Left lung (tissue), 10 donors: ENCODE results near the gene MARK3. TPM values are rescaled to one million over a fixed set of nuclear protein-coding genes. Genes with fewer than 3 reads are reported as not detected.
A peak's percentile ranks its signal among the peaks of the same experiment; 100 is the strongest.

Experiments
- ATAC-seq: fragments of 200-7000 bp; cut with Tn5 transposase; one replicate; pipeline ENCODE4 v1.9.1; 2020; ENCODE audit warnings: moderate library complexity
- DNase-seq, 4 donors: peaks; one replicate each; pipeline ENCODE4 v3.0.0-alpha.2; 2013 to 2020
- H3K27ac ChIP-seq, 2 donors: fragments of 200-600 bp; sonication (generic) in 1 of 2; one replicate each; pipeline versions ENCODE4 v1.5.0 to v1.8.0; 2020 to 2021
- H3K27me3 ChIP-seq, 2 donors: fragments of 200-600 bp; sonication (generic) in 1 of 2; one replicate each; pipeline versions ENCODE4 v1.5.0 to v1.8.0; 2020 to 2021
- H3K36me3 ChIP-seq, 2 donors: fragments of 200-600 bp; sonication (generic) in 1 of 2; one replicate each; pipeline versions ENCODE4 v1.5.0 to v1.8.0; 2020 to 2021
- H3K4me1 ChIP-seq, 2 donors: fragments of 200-600 bp; one replicate each; pipeline ENCODE4 v1.8.0; 2021
- H3K4me3 ChIP-seq, 2 donors: fragments of 200-600 bp; sonication (generic) in 1 of 2; one replicate each; pipeline versions ENCODE4 v1.5.0 to v1.8.0; 2020 to 2021; ENCODE audit warnings: mild to moderate bottlenecking in 1 of 2
- H3K9me3 ChIP-seq, 2 donors: fragments of 200-600 bp; sonication (generic) in 1 of 2; one replicate each; pipeline versions ENCODE4 v1.5.0 to v1.8.0; 2020 to 2021
- CTCF ChIP-seq, 2 donors: fragments of 200-600 bp; sonication (generic) in 1 of 2; IDR thresholded peaks; one replicate each; pipeline versions ENCODE4 v1.5.0 to v1.8.0; 2021; ENCODE audit warnings: antibody characterized with exemption in 2 of 2
- intact Hi-C, 2 donors: fragments of 100-400 bp; cut with DNase I; formaldehyde crosslinking; loops; one replicate each; pipeline versions ENCODE4 v1.11.2 to v1.14.2; 2022
- polyA plus RNA-seq, 6 donors: library from polyadenylated mRNA; unstranded; fragments of 120-200 nt; gene quantifications; one replicate each; pipeline ENCODE4 v1.2.1, GENCODE V29; 2013; ENCODE audit not compliant: insufficient read length in 6 of 6
- total RNA-seq, 2 donors: library from RNA; stranded (reverse); fragmentation: NEBNext Ultra II Directional; extraction: Animal tissue kit (Norgen Biotek cat#: 25700); gene quantifications; one replicate each; pipeline ENCODE4 v1.2.1, GENCODE V29; 2021
- donor health status: DM: no; HTN: yes; CAD: no.
- donor health status: DM: no; HTN: no; CAD: no.

The MARK3 gene
- total and polyA plus RNA-seq, 8 donors = 78.8 to 135 (median 122) TPM

- Histone ChIP-seq H3K27me3 (no peaks in the 10 kb centered on the region), H3K4me1 (peaks cover 0 to 31% of the 10 kb centered on the region in 2 donors), H3K4me3 (no peak overlapping the region), H3K9me3 (no peaks in the 10 kb centered on the region), H3K27ac (no peak overlapping the region), H3K36me3 (peaks cover 0 to 28% of the 10 kb centered on the region in 2 donors)
- ATAC-seq = no peak
- TF ChIP-seq CTCF (IDR thresholded peaks at IDR 0.05) = no peak
- DNase-seq = no peak
- intact Hi-C loops = no loop called here
These were observed 66.2 kb downstream of the MARK3 start for GRCh38 chr14:103451401-103451800.

- TF ChIP-seq CTCF (IDR thresholded peaks at IDR 0.05) = no peak
- ATAC-seq (no peak), DNase-seq (no peak)
- Histone ChIP-seq H3K27me3 (no peaks in the 10 kb centered on the region), H3K27ac (no peak overlapping the region), H3K4me1 (peaks cover 0 to 17% of the 10 kb centered on the region in 2 donors), H3K4me3 (no peak overlapping the region), H3K36me3 (peaks cover 0 to 38% of the 10 kb centered on the region in 2 donors), H3K9me3 (no peaks in the 10 kb centered on the region)
- intact Hi-C loops = no loop called here
These were observed 68.6 kb downstream of the MARK3 start for GRCh38 chr14:103453791-103454190.

GRCh38 chr14:103456167-103456835 lies 71.1 kb downstream of the MARK3 start:
- Histone ChIP-seq H3K4me3 (no peak overlapping the region), H3K27ac (no peak overlapping the region), H3K36me3 (peaks cover 0 to 47% of the 10 kb centered on the region in 2 donors), H3K9me3 (no peaks in the 10 kb centered on the region), H3K4me1 (peaks cover 0 to 5% of the 10 kb centered on the region in 2 donors), H3K27me3 (no peaks in the 10 kb centered on the region)
- ATAC-seq (peak; percentile 19), DNase-seq (no peak)
- intact Hi-C loops = no loop called here
- TF ChIP-seq CTCF (IDR thresholded peaks at IDR 0.05) = no peak

GRCh38 chr14:103460415-103460814 lies 75.2 kb downstream of the MARK3 start:
- peaks cover 0 to 5% of the 10 kb centered on the region in 2 donors for H3K4me1 ChIP-seq
- intact Hi-C loops = no loop called here
- TF ChIP-seq CTCF (IDR thresholded peaks at IDR 0.05) = no peak
- no peak overlapping the region for H3K27ac ChIP-seq
- no peak overlapping the region for H3K4me3 ChIP-seq
- no peak for ATAC-seq
- no peaks in the 10 kb centered on the region for H3K9me3 ChIP-seq
- no peak for DNase-seq
- H3K36me3 ChIP-seq = peaks cover 4 to 65% of the 10 kb centered on the region in 2 donors
- no peaks in the 10 kb centered on the region for H3K27me3 ChIP-seq

- no peak for ATAC-seq
- no peak for DNase-seq
- TF ChIP-seq CTCF (IDR thresholded peaks at IDR 0.05) = no peak
- H3K27me3 ChIP-seq = no peaks in the 10 kb centered on the region
- no peaks in the 10 kb centered on the region for H3K9me3 ChIP-seq
- intact Hi-C loops = no loop called here
- no peak overlapping the region for H3K4me3 ChIP-seq
- no peak overlapping the region for H3K27ac ChIP-seq
- peaks cover 4 to 80% of the 10 kb centered on the region in 2 donors for H3K36me3 ChIP-seq
- no peaks in the 10 kb centered on the region for H3K4me1 ChIP-seq
These were observed 77.9 kb downstream of the MARK3 start for GRCh38 chr14:103463149-103463548.
